Progenitor cell of endocrine pancreas (in vitro differentiated cells): ENCODE results near the gene NKAIN2. TPM values are rescaled to one million over a fixed set of nuclear protein-coding genes. Genes with fewer than 3 reads are reported as not detected.

Source experiments
- DNase-seq: peaks from one replicate; pipeline ENCODE4 v3.0.0; 2021; ENCODE audit warnings: low spot score; ENCODE audit not compliant: unreplicated experiment
- H3K27ac Mint-ChIP-seq: 2 replicates; pipeline ENCODE4 v1.8.0; 2021; ENCODE audit warnings: mild to moderate bottlenecking, moderate library complexity, mixed read lengths
- H3K27me3 Mint-ChIP-seq: 2 replicates; pipeline ENCODE4 v1.8.0; 2021; ENCODE audit warnings: mixed read lengths
- H3K36me3 Mint-ChIP-seq: 2 replicates; pipeline ENCODE4 v1.8.0; 2022; ENCODE audit warnings: mixed read lengths; ENCODE audit not compliant: insufficient read depth
- H3K4me1 Mint-ChIP-seq: 2 replicates; pipeline ENCODE4 v1.8.0; 2021; ENCODE audit warnings: low read depth, mixed read lengths
- H3K4me3 Mint-ChIP-seq: 2 replicates; pipeline ENCODE4 v1.8.0; 2021; ENCODE audit warnings: low read depth, mild to moderate bottlenecking, moderate library complexity, mixed read lengths
- H3K9me3 Mint-ChIP-seq: 2 replicates; pipeline ENCODE4 v1.8.0; 2021; ENCODE audit warnings: low read depth, mixed read lengths
- total RNA-seq: library from RNA; stranded (reverse); gene quantifications from 2 replicates; pipeline ENCODE4 v1.2.1, GENCODE V29; 2021
- TF ChIP-seq, protein P1 (sequence below): fragments of 200-600 bp; sonication (generic); IDR thresholded peaks from one replicate; pipeline ENCODE4 v1.5.0; 2021; ENCODE audit warnings: antibody characterized with exemption, mild to moderate bottlenecking; ENCODE audit not compliant: unreplicated experiment

The NKAIN2 gene
- total RNA-seq, 1 donor from 2014 or later = 2.5 TPM

DNA sequence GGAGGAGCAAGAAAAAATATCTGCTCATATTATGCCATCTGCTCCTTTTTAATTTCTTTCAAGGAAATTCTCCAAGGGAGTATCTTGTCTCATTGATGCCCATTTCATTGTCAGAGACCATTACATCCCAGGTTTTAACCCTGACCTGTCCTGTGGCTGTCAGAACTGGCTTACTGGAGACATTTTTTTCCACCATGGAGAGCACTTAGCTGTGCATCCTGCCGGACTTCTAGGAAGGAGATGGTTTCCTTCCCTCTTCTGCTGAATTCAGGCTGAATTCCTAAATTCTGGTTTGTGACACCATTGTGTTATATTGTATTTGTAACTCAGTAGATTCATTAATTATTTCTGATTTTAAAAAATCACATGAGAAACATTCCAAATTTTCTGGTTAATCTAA, 70.3 kb downstream of the NKAIN2 start:
- no peaks in the 10 kb centered on the region for H3K9me3 Mint-ChIP-seq
- no peaks in the 10 kb centered on the region for H3K27me3 Mint-ChIP-seq
- H3K27ac Mint-ChIP-seq = no peak overlapping the region
- no peak overlapping the region for H3K4me3 Mint-ChIP-seq
- no peaks in the 10 kb centered on the region for H3K36me3 Mint-ChIP-seq
- TF ChIP-seq, protein P1, sequence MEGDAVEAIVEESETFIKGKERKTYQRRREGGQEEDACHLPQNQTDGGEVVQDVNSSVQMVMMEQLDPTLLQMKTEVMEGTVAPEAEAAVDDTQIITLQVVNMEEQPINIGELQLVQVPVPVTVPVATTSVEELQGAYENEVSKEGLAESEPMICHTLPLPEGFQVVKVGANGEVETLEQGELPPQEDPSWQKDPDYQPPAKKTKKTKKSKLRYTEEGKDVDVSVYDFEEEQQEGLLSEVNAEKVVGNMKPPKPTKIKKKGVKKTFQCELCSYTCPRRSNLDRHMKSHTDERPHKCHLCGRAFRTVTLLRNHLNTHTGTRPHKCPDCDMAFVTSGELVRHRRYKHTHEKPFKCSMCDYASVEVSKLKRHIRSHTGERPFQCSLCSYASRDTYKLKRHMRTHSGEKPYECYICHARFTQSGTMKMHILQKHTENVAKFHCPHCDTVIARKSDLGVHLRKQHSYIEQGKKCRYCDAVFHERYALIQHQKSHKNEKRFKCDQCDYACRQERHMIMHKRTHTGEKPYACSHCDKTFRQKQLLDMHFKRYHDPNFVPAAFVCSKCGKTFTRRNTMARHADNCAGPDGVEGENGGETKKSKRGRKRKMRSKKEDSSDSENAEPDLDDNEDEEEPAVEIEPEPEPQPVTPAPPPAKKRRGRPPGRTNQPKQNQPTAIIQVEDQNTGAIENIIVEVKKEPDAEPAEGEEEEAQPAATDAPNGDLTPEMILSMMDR = no peak
- no peak for DNase-seq
- H3K4me1 Mint-ChIP-seq = peaks cover 13% of the 10 kb centered on the region

GRCh38 chr6:123875784-123876183, 72.1 kb downstream of the NKAIN2 start:
- TF ChIP-seq, protein P1 = no peak
- no peaks in the 10 kb centered on the region for H3K4me1 Mint-ChIP-seq
- H3K9me3 Mint-ChIP-seq = no peaks in the 10 kb centered on the region
- no peaks in the 10 kb centered on the region for H3K36me3 Mint-ChIP-seq
- no peak overlapping the region for H3K27ac Mint-ChIP-seq
- no peak overlapping the region for H3K4me3 Mint-ChIP-seq
- DNase-seq = no peak
- peaks cover 4% of the 10 kb centered on the region for H3K27me3 Mint-ChIP-seq

GRCh38 chr6:123879749-123880148, 76.1 kb downstream of the NKAIN2 start:
- TF ChIP-seq, protein P1 = no peak
- Mint-ChIP-seq H3K4me3 (no peak overlapping the region), H3K4me1 (no peaks in the 10 kb centered on the region), H3K27ac (no peak overlapping the region), H3K36me3 (no peaks in the 10 kb centered on the region), H3K27me3 (peaks cover 4% of the 10 kb centered on the region), H3K9me3 (peaks cover 5% of the 10 kb centered on the region)
- DNase-seq = no peak

DNA sequence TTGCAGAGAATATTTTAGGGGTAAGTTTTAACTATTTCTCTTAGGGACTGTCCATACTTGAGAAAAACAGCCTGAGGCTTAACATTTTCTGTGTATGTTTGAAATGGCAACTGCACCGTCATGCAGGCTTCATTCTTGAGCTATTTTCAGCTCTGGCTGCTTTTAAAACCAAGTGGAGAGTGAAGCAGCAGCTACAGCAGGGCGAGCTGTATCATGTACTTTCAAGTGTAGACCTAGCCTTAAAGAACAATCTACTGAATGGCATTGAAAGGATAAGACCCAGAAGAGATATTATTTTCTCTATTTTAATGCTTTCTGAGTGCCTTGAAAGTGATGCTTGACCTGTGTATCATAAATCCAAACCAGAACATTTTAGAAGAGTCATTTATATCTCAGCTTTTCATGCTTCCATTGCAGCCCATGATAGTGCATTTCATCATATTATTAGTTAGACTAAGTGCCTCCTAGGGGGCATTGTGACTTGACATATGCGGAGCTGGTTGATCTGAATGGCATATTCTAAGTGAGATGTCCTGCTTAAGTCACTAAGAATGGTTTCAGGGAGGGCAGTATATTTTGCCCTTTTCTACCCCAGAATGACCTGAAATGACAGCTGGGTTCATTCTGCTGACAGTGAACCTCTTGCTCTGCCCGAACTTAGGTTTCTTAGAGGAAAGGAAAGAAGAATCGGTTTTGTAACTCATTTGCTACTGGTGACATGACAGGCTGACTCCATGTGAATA, 85.3 kb downstream of the NKAIN2 start:
- Mint-ChIP-seq H3K4me1 (peaks cover 3% of the 10 kb centered on the region), H3K27me3 (peaks cover 3% of the 10 kb centered on the region), H3K36me3 (no peaks in the 10 kb centered on the region), H3K4me3 (no peak overlapping the region), H3K9me3 (peaks cover 3% of the 10 kb centered on the region), H3K27ac (no peak overlapping the region)
- TF ChIP-seq, protein P1 = no peak
- no peak for DNase-seq

GRCh38 chr6:123895346-123895745, 91.7 kb downstream of the NKAIN2 start:
- H3K9me3 Mint-ChIP-seq = no peaks in the 10 kb centered on the region
- no peak overlapping the region for H3K27ac Mint-ChIP-seq
- no peak overlapping the region for H3K4me3 Mint-ChIP-seq
- TF ChIP-seq, protein P1 = no peak
- no peaks in the 10 kb centered on the region for H3K36me3 Mint-ChIP-seq
- no peaks in the 10 kb centered on the region for H3K27me3 Mint-ChIP-seq
- no peaks in the 10 kb centered on the region for H3K4me1 Mint-ChIP-seq
- DNase-seq = no peak
